H7 (cell line): Measurements from ENCODE around the gene INO80C. TPM values are rescaled to one million over a fixed set of nuclear protein-coding genes. Genes with fewer than 3 reads are reported as not detected.

Experiments used
- DNase-seq: peaks from one replicate; pipeline ENCODE4 v3.0.0; 2012
- H3K27me3 ChIP-seq: 2 replicates; pipeline ENCODE4 v1.6.0; 2011; ENCODE audit warnings: mild to moderate bottlenecking, low read length; ENCODE audit not compliant: control insufficient read depth, insufficient read depth
- H3K36me3 ChIP-seq: replicated peaks from 2 replicates; pipeline ENCODE4 v1.5.1; 2011; ENCODE audit warnings: low read length; ENCODE audit not compliant: control insufficient read depth, insufficient read depth
- H3K4me3 ChIP-seq: 2 replicates; pipeline ENCODE4 v1.5.1; 2011; ENCODE audit warnings: low read depth, mild to moderate bottlenecking, control low read depth, low read length, moderate library complexity; ENCODE audit not compliant: insufficient read depth
- total RNA-seq: library from RNA; depleted of rRNA; stranded (reverse); fragments of >200 nt; shearing (Covaris generic); gene quantifications from 2 replicates; pipeline ENCODE4 v1.2.3, GENCODE V29; 2014

Gene INO80C
- total RNA-seq, 1 experiment from 2014 or later: 18.0 TPM

DNA sequence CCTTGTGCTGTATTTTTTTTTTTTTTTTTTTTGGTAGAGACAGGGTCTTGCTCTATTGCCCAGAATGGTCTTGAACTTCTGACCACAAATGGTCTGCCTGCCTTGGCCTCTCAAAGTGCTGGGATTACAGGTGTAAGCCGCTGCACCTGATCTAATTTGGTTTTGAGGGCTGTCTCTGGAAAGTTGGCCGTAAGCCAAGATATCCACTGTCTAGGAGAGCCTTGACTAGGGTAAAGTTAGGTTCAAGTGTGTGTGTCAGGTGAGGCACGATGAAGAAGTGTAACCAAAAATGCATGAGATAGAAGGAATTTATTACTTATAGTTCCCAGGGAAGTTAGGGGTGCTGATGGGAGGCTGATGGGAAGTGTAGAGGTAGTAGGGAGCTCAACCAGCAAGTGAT, 46.7 kb downstream of the INO80C start:
- H3K36me3 ChIP-seq: no peaks in the 10 kb centered on the region
- H3K27me3 ChIP-seq: no peaks in the 10 kb centered on the region
- no peak overlapping the region for H3K4me3 ChIP-seq
- no peak for DNase-seq

DNA sequence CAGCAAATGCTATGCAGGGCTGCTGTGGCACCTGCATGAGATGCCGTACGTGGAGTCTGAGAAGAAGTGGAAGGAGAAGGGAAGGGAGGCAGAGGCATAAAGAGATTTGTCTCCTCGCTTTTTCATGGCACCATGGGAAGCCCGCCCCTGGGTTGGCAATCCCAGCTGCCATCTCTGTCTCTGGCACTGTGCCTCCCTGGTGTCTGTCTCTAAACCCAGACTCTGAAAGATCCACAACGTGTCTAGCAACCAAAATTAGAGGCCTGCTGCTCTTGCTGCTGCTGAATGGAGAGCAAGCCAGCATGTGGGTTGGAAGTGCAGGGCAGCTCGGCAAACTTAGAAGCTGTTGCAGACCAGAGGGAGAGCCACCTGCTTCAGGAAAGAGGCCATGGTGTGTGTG, 53.1 kb downstream of the INO80C start:
- Histone ChIP-seq H3K27me3 (no peaks in the 10 kb centered on the region), H3K4me3 (no peak overlapping the region), H3K36me3 (no peaks in the 10 kb centered on the region)
- no peak for DNase-seq

DNA sequence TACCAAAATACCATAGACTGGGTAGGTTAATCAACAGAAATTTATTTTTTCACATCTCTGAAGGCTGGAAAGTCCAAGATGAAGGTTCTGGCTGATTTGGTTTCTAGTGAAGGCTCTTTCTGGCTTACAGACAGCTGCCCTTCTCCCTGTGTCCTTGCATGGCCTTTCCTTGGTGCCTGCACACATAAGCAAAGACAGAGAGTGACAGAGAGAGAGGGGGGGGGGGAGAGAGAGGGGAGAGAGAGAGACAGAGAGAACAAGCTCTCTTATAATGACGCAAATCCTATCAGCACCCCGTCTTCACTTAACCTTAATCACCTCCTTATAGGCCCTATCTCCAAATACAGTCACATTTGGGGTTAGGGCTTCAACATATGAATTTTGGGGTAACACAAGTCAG, 53.9 kb downstream of the INO80C start:
- H3K4me3 ChIP-seq: no peak overlapping the region
- no peaks in the 10 kb centered on the region for H3K27me3 ChIP-seq

DNA sequence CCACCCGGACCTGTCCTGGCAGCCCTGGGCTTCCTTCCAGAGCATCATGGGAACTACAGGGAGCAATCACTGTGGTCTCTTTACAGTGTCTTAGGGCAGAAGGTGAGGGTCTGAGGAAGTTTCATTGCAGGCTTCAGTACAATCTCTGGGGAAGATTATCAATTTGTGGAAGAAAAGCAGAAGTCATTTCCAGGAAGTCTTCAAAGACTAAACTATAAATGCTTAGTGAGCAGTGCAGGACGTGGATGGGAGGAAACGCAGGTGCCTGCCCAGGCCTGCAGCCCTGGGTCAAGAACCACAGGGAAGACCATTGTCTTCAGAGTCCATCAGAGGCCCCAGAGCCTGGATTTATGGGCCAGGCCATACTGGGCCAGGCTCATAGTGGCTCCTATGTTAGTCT, 54.3 kb downstream of the INO80C start:
- no peak for DNase-seq

More for the DNA sequence above, 53.9 kb downstream of the INO80C start:
- no peaks in the 10 kb centered on the region for H3K36me3 ChIP-seq
- no peak for DNase-seq

DNA sequence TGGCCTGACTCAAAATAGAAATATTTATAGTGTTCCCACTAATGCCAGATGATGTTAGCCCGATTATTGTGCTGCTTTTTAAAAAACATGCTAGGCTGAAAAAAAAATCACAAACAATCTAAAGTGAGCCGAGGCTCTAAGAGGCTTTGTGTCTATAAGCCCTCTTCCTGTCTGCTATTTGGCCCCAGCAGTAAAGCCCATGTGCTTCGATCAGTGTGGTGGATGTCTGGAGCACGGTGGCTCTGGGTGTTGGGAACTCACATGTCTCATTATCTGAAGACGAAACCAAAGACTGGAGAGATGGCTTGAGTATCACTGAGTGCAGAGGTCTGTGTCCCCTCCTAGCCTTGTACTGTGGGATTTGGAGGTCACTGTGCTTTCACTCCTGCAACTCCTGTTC, 55.1 kb downstream of the INO80C start:
- no peak for DNase-seq
- Histone ChIP-seq H3K36me3 (no peaks in the 10 kb centered on the region), H3K4me3 (no peak overlapping the region), H3K27me3 (no peaks in the 10 kb centered on the region)

More for the DNA sequence above, 54.3 kb downstream of the INO80C start:
- H3K27me3 ChIP-seq: no peaks in the 10 kb centered on the region
- H3K36me3 ChIP-seq: no peaks in the 10 kb centered on the region
- H3K4me3 ChIP-seq: no peak overlapping the region

DNA sequence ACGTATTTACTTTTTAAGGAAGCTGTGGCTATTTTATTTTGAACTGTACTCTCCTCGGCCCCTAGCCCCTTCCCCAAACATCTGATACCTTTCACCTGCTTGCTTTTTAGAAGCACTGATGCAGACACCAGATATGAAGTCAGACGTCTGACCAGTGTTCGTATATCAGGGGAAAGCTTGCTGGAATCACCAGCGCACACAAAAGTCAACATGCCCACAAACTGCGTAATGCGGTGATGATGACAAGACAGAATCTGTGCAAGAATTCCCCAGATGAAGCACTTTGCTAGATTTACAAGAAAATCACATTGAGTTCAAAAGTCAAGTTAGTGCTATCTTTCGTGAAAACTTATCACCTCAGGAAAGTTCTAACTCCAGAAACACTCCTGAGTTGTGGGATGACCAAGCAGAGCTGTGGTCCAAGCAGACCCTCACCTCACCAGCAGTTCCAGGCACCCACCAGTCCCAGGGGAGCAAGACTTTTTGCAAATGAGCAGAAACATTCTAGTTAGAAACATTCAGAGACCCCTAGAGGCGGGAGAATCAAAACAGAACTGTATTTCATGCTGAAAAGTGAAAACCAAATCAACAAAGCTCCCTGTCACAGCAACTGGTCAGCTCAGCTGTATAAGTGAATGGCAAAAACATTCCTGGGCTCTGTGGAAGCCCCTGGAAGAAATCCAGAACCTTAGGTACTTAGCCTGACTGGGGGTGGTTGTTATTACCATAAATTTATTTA, 55.7 kb downstream of the INO80C start:
- no peaks in the 10 kb centered on the region for H3K36me3 ChIP-seq
- DNase-seq: no peak
- no peak overlapping the region for H3K4me3 ChIP-seq
- H3K27me3 ChIP-seq: no peaks in the 10 kb centered on the region

DNA sequence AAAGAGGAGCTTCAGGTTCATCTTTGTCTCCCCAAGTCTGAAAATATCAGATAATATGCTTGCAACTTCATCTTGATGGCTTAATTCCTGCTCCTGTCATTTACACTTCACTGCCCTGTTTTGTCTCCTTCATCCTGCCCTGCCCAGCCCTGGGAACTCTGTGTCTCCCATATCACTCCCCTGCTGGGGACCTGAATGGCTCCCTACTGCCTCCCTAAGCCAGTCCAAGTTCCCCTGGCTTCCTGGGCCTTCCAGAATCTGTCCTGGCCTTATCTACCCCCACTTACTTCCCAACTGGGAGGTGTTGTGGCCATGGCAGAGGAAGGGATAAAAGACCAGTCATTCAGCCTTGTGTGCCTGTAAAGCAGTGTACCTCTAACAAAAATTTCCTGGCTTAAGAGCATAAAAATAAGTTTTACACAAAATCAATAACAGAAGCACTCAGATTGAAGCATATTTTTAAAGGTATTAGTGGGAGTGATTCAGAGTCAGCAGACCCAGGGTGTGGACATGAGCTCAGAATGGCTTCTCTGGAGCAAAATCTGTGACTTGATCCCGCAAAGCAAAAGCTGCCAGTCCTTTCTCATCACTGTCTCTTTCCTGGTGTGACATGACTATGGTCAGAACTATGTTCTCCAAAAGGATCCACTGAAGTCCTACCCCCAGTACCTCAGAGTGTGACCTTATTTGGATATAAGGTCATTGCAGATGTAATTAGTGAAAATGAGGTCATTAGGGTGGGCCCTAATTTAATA, 59.1 kb downstream of the INO80C start:
- Histone ChIP-seq H3K36me3 (no peaks in the 10 kb centered on the region), H3K4me3 (no peak overlapping the region)
- no peak for DNase-seq

DNA sequence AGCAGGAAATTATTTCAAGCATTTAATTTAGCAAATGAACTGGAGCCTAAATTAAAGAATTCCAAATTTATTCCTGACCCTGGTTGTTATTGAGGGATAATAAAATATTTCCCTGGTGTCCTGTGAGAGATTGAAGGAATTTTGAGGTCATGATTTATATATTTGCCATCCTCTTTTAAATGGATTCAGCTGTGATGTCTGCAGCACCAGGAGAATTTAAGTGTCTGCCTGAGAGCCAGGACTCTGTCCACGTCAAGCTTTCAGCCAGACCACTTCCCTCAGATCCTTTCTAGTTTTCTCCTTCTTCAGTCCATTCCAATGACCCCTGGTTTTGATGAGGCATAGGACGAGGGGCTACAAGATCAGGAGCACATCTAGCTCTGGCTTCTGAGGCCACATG, 59.9 kb downstream of the INO80C start:
- Histone ChIP-seq H3K36me3 (no peaks in the 10 kb centered on the region), H3K27me3 (no peaks in the 10 kb centered on the region), H3K4me3 (no peak overlapping the region)
- no peak for DNase-seq

More for the DNA sequence above, 59.1 kb downstream of the INO80C start:
- H3K27me3 ChIP-seq: no peaks in the 10 kb centered on the region

DNA sequence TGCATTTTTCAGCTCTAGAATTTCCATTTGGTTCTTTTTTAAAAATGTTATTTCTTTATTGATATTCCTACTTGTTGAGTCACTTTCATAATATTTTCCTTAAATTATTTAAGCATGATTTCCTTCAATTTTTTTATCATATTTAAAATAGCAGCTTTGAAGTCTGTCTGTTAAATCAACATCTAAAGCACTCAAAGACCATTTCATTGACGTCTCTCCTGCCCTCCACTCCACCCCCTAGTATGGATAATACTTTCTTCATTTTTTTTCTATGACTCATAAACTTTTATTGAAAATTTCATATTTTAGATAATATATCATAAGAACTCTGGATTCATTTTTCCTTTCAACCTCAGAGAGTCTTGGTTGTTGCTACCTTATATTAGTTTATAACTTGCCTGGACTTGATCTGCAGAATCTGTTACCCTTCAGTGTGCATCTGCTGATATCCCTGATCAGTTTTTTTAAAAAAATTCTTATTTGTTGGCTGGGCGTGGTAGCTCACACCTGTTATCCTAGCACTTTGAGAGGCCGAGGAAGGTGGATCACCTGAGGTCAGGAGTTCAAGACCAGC, 61.6 kb downstream of the INO80C start:
- no peaks in the 10 kb centered on the region for H3K27me3 ChIP-seq
- no peak for DNase-seq
- H3K4me3 ChIP-seq: no peak overlapping the region
- no peaks in the 10 kb centered on the region for H3K36me3 ChIP-seq

DNA sequence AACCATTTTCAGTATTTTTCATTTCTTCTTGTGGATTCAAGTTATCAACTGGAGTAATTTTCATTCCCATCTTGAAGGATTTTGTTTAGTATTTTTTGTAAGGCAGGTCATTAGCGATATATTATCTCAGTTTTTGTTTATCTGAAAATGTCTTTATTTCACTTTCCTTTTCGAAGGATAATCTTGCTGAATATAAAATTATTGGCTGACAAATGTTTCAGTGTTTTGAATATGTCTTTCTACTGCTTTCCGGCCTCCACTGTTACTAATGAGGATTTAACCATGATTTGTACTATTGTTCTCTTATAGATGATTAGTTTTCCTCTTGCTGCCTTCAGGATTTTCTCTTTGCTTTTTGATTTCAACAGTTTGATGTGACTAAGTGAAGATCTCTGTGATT, 62.4 kb downstream of the INO80C start:
- no peaks in the 10 kb centered on the region for H3K27me3 ChIP-seq
- no peak for DNase-seq

DNA sequence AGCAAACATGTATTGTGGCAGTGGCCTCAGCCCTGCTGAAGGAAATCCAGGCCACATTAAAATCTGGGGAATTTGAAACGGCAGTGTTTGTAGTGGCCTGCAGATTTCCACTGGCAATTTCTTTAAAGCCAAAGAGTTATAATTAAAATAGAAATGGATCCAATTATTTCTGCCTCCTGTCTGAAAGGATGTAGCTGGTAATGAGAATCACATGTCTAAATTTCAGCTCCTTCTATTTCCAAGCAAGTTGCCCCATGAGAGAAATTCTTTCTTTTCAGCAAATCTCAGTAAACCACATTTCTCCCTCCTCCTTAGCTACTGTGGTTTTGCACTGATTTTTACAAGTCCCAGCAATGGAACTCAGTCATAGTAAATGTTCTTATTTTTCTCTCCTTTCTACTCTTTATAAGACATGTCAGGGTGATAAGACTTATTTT, 65.2 kb downstream of the INO80C start:
- H3K4me3 ChIP-seq: no peak overlapping the region
- H3K36me3 ChIP-seq: no peaks in the 10 kb centered on the region
- no peak for DNase-seq
- H3K27me3 ChIP-seq: no peaks in the 10 kb centered on the region

More for the DNA sequence above, 62.4 kb downstream of the INO80C start:
- Histone ChIP-seq H3K4me3 (no peak overlapping the region), H3K36me3 (no peaks in the 10 kb centered on the region)

DNA sequence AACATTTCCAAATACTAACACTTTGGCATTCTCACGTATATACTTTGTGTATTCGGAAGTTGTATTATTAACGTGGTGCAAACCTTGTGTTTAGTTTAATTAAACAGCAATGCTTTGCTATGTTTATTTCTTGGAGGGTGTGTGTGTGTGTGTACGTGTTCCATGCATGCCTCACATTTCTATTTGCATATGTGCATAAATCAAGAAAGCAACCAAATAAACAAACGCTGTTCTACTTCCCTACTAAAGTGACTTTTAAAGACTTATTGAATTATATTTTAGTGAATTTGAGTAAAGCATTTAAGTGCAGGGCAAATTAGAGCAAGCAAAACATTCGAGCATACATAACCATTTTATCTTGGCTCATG, 66.4 kb downstream of the INO80C start:
- Histone ChIP-seq H3K36me3 (no peaks in the 10 kb centered on the region), H3K4me3 (no peak overlapping the region), H3K27me3 (no peaks in the 10 kb centered on the region)
- DNase-seq: no peak

DNA sequence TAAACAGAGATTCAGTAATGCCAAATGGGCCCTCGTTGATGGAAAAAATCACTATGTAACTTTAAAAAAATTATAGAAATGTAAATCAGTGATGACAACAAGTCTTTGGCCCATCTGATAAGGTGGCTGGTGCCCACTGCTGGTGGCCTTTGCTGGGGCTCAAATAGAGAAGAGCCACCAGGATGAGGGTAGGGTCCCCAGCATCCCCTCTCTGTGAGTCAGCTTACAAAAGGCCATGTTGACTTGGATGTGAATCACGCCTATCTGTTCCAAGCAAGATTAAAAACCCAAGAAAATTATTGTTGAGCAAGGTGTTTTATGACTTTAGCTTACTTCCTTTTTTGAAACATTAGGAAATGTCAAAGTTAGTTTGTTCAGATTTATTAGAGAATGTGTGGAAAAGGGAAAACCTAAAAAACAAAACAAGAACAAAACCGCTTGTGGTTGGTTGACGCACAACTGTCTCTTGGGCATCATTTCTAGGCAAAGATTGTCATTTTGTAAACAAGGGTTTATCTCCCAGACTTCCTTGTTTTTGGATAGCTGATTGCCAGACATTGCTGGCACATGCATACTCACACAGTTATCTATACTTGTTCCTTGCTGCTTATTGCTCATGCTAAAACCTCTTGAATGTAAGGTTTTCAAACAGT, 66.9 kb downstream of the INO80C start:
- H3K36me3 ChIP-seq: no peaks in the 10 kb centered on the region
- no peak overlapping the region for H3K4me3 ChIP-seq
- DNase-seq: no peak
- H3K27me3 ChIP-seq: no peaks in the 10 kb centered on the region

DNA sequence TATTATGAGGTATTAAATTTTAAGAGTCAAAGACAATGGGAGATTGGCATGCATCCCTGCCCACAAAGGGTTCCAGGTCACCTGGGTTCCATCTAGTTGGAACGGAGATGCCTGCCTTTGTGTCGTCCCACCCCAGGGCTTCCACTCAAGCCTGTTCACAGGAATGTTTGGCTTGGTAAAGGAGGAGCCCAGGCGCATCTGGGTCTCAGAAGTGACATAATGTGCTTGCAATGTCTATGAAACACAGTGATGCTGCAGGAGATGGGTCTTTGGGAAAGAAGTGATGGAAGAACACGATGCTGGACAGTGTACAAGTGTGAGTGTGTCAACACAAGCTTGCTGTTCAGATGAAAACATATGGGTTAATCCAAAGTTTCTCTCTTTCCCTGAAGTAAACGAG, 71.0 kb downstream of the INO80C start:
- no peak for DNase-seq
- H3K4me3 ChIP-seq: no peak overlapping the region
- no peaks in the 10 kb centered on the region for H3K36me3 ChIP-seq
- H3K27me3 ChIP-seq: no peaks in the 10 kb centered on the region

DNA sequence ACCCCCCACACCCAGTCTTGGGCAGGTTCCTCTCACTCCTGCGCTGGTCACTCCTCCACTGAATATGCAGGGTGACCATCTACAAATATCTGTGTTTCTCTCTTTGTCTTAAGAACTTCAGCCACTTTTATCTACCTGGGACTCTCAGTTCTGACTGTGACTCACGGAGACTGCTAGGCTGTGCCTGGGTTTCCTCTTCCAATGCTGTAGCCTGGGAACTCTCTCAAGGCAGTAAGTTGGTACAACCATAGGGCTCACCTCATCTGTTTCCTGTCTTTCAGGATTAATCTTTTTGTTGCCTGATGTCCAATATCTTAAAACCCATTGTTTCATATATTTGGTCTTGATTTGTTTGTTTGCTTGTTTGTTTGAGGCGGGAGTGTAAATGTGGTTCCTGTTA, 73.4 kb downstream of the INO80C start:
- no peak for DNase-seq
- no peak overlapping the region for H3K4me3 ChIP-seq

More for the DNA sequence above, 73.4 kb downstream of the INO80C start:
- no peaks in the 10 kb centered on the region for H3K27me3 ChIP-seq
- H3K36me3 ChIP-seq: no peaks in the 10 kb centered on the region
